H1 (cell line): ENCODE data around the gene NPY4R. TPM values are rescaled to one million over a fixed set of nuclear protein-coding genes. Genes with fewer than 3 reads are reported as not detected.
"Not testable (repeated sequence)": the region's sequence is repeated elsewhere in the genome, so short reads cannot be mapped to it uniquely, and the experiment has no call there.

Source experiments
- CTCF ChIA-PET: fragments of 300-600 bp; sonication (Branson Sonifier 250); formaldehyde crosslinking; loops from one replicate; lab custom pipeline; 2021; ENCODE audit not compliant: partially characterized antibody; lab: Charles Lee
- POLR2A ChIA-PET: fragments of 300-600 bp; sonication (Branson Sonifier 250); formaldehyde crosslinking; loops from one replicate; lab custom pipeline; 2021; ENCODE audit warnings: inconsistent platforms; ENCODE audit not compliant: partially characterized antibody; lab: Charles Lee
- DNase-seq, 2 experiments: peaks; one replicate each; pipeline versions ENCODE4 v3.0.0 to v3.0.0-alpha.2; 2010 to 2022; ENCODE audit warnings: low spot score in 2 of 2, low read depth in 1 of 2, mixed read lengths in 1 of 2
- FAIRE-seq: peaks from 2 replicates; lab custom pipeline; 2011; peaks lifted over from hg19 to GRCh38; lab: Jason Lieb, UNC
- H2AFZ ChIP-seq: 2 replicates; pipeline ENCODE4 v1.8.1; 2012; ENCODE audit warnings: low read length, inconsistent platforms
- H2AK5ac ChIP-seq: 2 replicates; pipeline ENCODE4 v1.6.1; 2013; ENCODE audit warnings: low read depth, low read length
- H2BK120ac ChIP-seq: replicated peaks from 2 replicates; pipeline ENCODE3; 2013; ENCODE audit warnings: low read depth, low read length, inconsistent platforms
- H2BK12ac ChIP-seq: 2 replicates; pipeline ENCODE4 v1.6.1; 2013; ENCODE audit warnings: low read depth, low read length
- H2BK15ac ChIP-seq: 2 replicates; pipeline ENCODE4 v1.6.1; 2013; ENCODE audit warnings: low read length
- H2BK20ac ChIP-seq: 2 replicates; pipeline ENCODE4 v1.6.1; 2013; ENCODE audit warnings: low read length
- H2BK5ac ChIP-seq: 2 replicates; pipeline ENCODE4 v1.6.1; 2013; ENCODE audit warnings: low read depth, low read length
- H3K14ac ChIP-seq: 2 replicates; pipeline ENCODE4 v1.6.1; 2013; ENCODE audit warnings: inconsistent platforms; ENCODE audit not compliant: insufficient read length
- H3K18ac ChIP-seq: 2 replicates; pipeline ENCODE4 v1.6.1; 2013; ENCODE audit warnings: low read length; ENCODE audit errors: extremely low read depth
- H3K23ac ChIP-seq: 2 replicates; pipeline ENCODE4 v1.6.1; 2013; ENCODE audit warnings: inconsistent platforms; ENCODE audit not compliant: insufficient read length
- H3K23me2 ChIP-seq: 2 replicates; pipeline ENCODE4 v1.6.1; 2013; ENCODE audit warnings: low read depth, low read length
- H3K27ac ChIP-seq: 2 replicates; pipeline ENCODE4 v1.6.1; 2011; ENCODE audit warnings: low read depth, low read length, inconsistent platforms
- H3K27me3 ChIP-seq, 4 experiments: replicated peaks in 1 of 4; 1 replicate in 1 of 4; 2 replicates in 3 of 4; pipeline versions ENCODE4 v1.6.1 to v1.8.1; 2011 to 2013; ENCODE audit warnings: low read length in 3 of 4, mild to moderate bottlenecking in 3 of 4, inconsistent platforms in 2 of 4, mixed read lengths in 2 of 4, moderate library complexity in 1 of 4; ENCODE audit not compliant: control insufficient read depth in 3 of 4, insufficient read depth in 3 of 4; ENCODE audit errors: extremely low read depth in 1 of 4
- H3K36me3 ChIP-seq, 4 experiments: 2 replicates each; pipeline versions ENCODE4 v1.6.1 to v1.8.1; 2011 to 2013; ENCODE audit warnings: mild to moderate bottlenecking in 4 of 4, low read length in 3 of 4, moderate library complexity in 2 of 4, control low read depth in 1 of 4, inconsistent platforms in 1 of 4; ENCODE audit not compliant: insufficient read depth in 4 of 4, control insufficient read depth in 2 of 4
- H3K4ac ChIP-seq: replicated peaks from 2 replicates; pipeline ENCODE3; 2013; ENCODE audit warnings: low read length, low read depth, mixed read lengths, inconsistent platforms; ENCODE audit not compliant: insufficient read length
- H3K4me1 ChIP-seq, 4 experiments: replicated peaks in 1 of 4; 1 replicate in 1 of 4; 2 replicates in 3 of 4; pipeline versions ENCODE4 v1.6.1 to v1.8.1; 2011 to 2013; ENCODE audit warnings: low read length in 3 of 4, inconsistent platforms in 2 of 4, mixed read lengths in 1 of 4; ENCODE audit not compliant: insufficient read depth in 4 of 4, control insufficient read depth in 3 of 4
- H3K4me2 ChIP-seq, 2 experiments: 2 replicates each; pipeline versions ENCODE4 v1.6.1 to v1.8.1; 2011 to 2013; ENCODE audit warnings: low read depth in 2 of 2, low read length in 2 of 2, control low read depth in 1 of 2, inconsistent platforms in 1 of 2, mild to moderate bottlenecking in 1 of 2; ENCODE audit not compliant: insufficient read depth in 1 of 2
- H3K4me3 ChIP-seq, 4 experiments: fragments of 200-600, 300-600 bp in 1 of 4; sonication (generic), shearing (Covaris generic), sonication (Bioruptor Twin) in 1 of 4; 2 replicates each; pipeline versions ENCODE4 v1.5.1 to v1.8.1; 2011 to 2016; ENCODE audit warnings: low read length in 4 of 4, low read depth in 3 of 4, control low read depth in 2 of 4, inconsistent platforms in 2 of 4, mild to moderate bottlenecking in 2 of 4, mixed read lengths in 1 of 4, moderate library complexity in 1 of 4; ENCODE audit not compliant: insufficient read depth in 2 of 4; ENCODE audit errors: extremely low read depth in 1 of 4
- H3K56ac ChIP-seq: replicated peaks from 2 replicates; pipeline ENCODE3; 2013; ENCODE audit warnings: low read depth, mild to moderate bottlenecking, mixed read lengths, low read length, inconsistent platforms; ENCODE audit not compliant: insufficient read length
- H3K79me1 ChIP-seq: 2 replicates; pipeline ENCODE4 v1.6.1; 2013; ENCODE audit warnings: low read depth, low read length, control low read depth
- H3K79me2 ChIP-seq, 2 experiments: 2 replicates each; pipeline versions ENCODE4 v1.6.1 to v1.8.1; 2012 to 2013; ENCODE audit warnings: low read length in 2 of 2, mild to moderate bottlenecking in 2 of 2, inconsistent platforms in 1 of 2; ENCODE audit not compliant: insufficient read depth in 2 of 2, control insufficient read depth in 1 of 2
- H3K9ac ChIP-seq, 4 experiments: replicated peaks in 1 of 4; 1 replicate in 1 of 4; 2 replicates in 3 of 4; pipeline versions ENCODE4 v1.6.1 to v1.8.1; 2011 to 2013; ENCODE audit warnings: low read depth in 3 of 4, low read length in 3 of 4, control low read depth in 2 of 4, mild to moderate bottlenecking in 2 of 4, moderate library complexity in 2 of 4, inconsistent platforms in 1 of 4; ENCODE audit errors: extremely low read depth in 1 of 4
- H3K9me3 ChIP-seq, 2 experiments: 2 replicates each; pipeline versions ENCODE4 v1.6.1 to v1.8.1; 2012 to 2013; ENCODE audit warnings: mild to moderate bottlenecking in 2 of 2, moderate library complexity in 2 of 2, control low read depth in 1 of 2, inconsistent platforms in 1 of 2, low read depth in 1 of 2, low read length in 1 of 2, mixed read lengths in 1 of 2; ENCODE audit not compliant: insufficient read depth in 2 of 2
- H4K20me1 ChIP-seq, 2 experiments: replicated peaks in 1 of 2; 2 replicates each; pipeline versions ENCODE3 to v1.8.1; 2011 to 2013; ENCODE audit warnings: inconsistent platforms in 2 of 2, low read length in 2 of 2, mild to moderate bottlenecking in 1 of 2; ENCODE audit not compliant: insufficient read depth in 2 of 2, control insufficient read depth in 1 of 2
- H4K5ac ChIP-seq: 2 replicates; pipeline ENCODE4 v1.6.1; 2013; ENCODE audit warnings: low read length, low read depth, mixed read lengths, inconsistent platforms; ENCODE audit not compliant: insufficient read length
- H4K8ac ChIP-seq: 2 replicates; pipeline ENCODE4 v1.8.0; 2013; ENCODE audit warnings: mild to moderate bottlenecking, moderate library complexity, low read length, inconsistent platforms; ENCODE audit not compliant: insufficient read depth; ENCODE audit errors: extremely low read depth
- H4K91ac ChIP-seq: replicated peaks from 2 replicates; pipeline ENCODE3; 2013; ENCODE audit warnings: low read length, mixed read lengths, inconsistent platforms; ENCODE audit not compliant: insufficient read length
- WGBS, 2 experiments: shearing (Covaris generic) in 1 of 2; methylation state at CpG; one replicate each; pipeline versions ENCODE4 v1.1.6 to v1.1.7; 2013 to 2015; ENCODE audit warnings: low lambda C conversion rate in 2 of 2, mixed read lengths in 2 of 2, inconsistent platforms in 1 of 2, low coverage in 1 of 2, missing lambda C conversion rate in 1 of 2; ENCODE audit not compliant: insufficient replicate concordance in 2 of 2, insufficient coverage in 1 of 2, insufficient read length in 1 of 2; ENCODE audit errors: extremely low coverage in 1 of 2, missing lambda C conversion rate in 1 of 2; 5-methylcytosine and 5-hydroxymethylcytosine counted together
- polyA plus RNA-seq, 7 experiments: library from polyadenylated mRNA; depleted of rRNA in 3 of 7; stranded (reverse) in 5 of 7; unstranded in 2 of 7; fragments of >200 nt in 5 of 7; fragments of 200-250 nt in 2 of 7; gene quantifications; 1 replicate in 5 of 7; 2 replicates in 1 of 7; 4 replicates in 1 of 7; pipeline versions ENCODE4 v1.2.1 to v1.2.3, GENCODE V29; 2011 to 2013; ENCODE audit warnings: missing spikeins in 2 of 7, mixed read lengths in 2 of 7
- total RNA-seq: library from RNA; stranded (reverse); fragmentation: NEBNext Ultra II Directional; extraction: Animal tissue kit (Norgen Biotek cat#: 25700); gene quantifications from 2 replicates; pipeline ENCODE4 v1.2.1, GENCODE V29; 2021

The NPY4R gene
- total and polyA plus RNA-seq, 2 of the 8 experiments (the other 6 are each of a cell fraction or from before 2014, with no cell fraction given), result 0.15 TPM; not detected in 1

- H3K14ac ChIP-seq, FAIRE-seq, H4K8ac ChIP-seq, POLR2A ChIA-PET, H3K4me2 ChIP-seq, H2AFZ ChIP-seq, H3K56ac ChIP-seq, H3K23me2 ChIP-seq, H2BK12ac ChIP-seq, H3K9ac ChIP-seq, H3K36me3 ChIP-seq, H4K5ac ChIP-seq, H2BK120ac ChIP-seq, H3K27ac ChIP-seq, H3K9me3 ChIP-seq, DNase-seq, H4K20me1 ChIP-seq, H3K18ac ChIP-seq, H3K23ac ChIP-seq, H3K4me3 ChIP-seq, H2AK5ac ChIP-seq, H3K79me1 ChIP-seq, H2BK20ac ChIP-seq, H4K91ac ChIP-seq, CTCF ChIA-PET, H3K27me3 ChIP-seq, H2BK5ac ChIP-seq, H3K4me1 ChIP-seq, H2BK15ac ChIP-seq, H3K4ac ChIP-seq, H3K79me2 ChIP-seq: not testable (repeated sequence)
- WGBS, 2 experiments, result no CpG with 5 or more reads among the region's 2 CpGs
Measured at GRCh38 chr10:46486459-46486858, 20.7 kb upstream of the NPY4R start.

GRCh38 chr10:46474746-46475320, 9.1 kb upstream of the NPY4R start:
- H3K56ac ChIP-seq, H4K5ac ChIP-seq, H3K14ac ChIP-seq, H2AFZ ChIP-seq, CTCF ChIA-PET, H3K27me3 ChIP-seq, H4K20me1 ChIP-seq, H2BK5ac ChIP-seq, DNase-seq, H3K27ac ChIP-seq, H3K9ac ChIP-seq, H3K23me2 ChIP-seq, H3K79me1 ChIP-seq, H2AK5ac ChIP-seq, POLR2A ChIA-PET, H3K4ac ChIP-seq, H2BK15ac ChIP-seq, H3K36me3 ChIP-seq, H3K4me2 ChIP-seq, FAIRE-seq, H3K9me3 ChIP-seq, H3K4me1 ChIP-seq, H2BK12ac ChIP-seq, H4K91ac ChIP-seq, H3K4me3 ChIP-seq, H3K18ac ChIP-seq, H3K79me2 ChIP-seq, H3K23ac ChIP-seq, H4K8ac ChIP-seq, H2BK20ac ChIP-seq, H2BK120ac ChIP-seq: not testable (repeated sequence)
- 84% methylated on average over 3 of the region's 3 CpGs; no CpG with 5 or more reads in 1 of the 2 experiments for WGBS, 2 experiments
